GM13976 (cell line): ENCODE results near the gene TIMM22.
"Not testable (repeated sequence)": the region's sequence is repeated elsewhere in the genome, so short reads cannot be mapped to it uniquely, and the experiment has no call there.

Experiments
- DNase-seq: peaks from one replicate; pipeline ENCODE4 v3.0.0; 2012; ENCODE audit warnings: low spot score
- in situ Hi-C: fragments of 300-500 bp; cut with MboI; formaldehyde crosslinking; loops from one replicate; pipeline ENCODE4 v1.12.0; 2022; ENCODE audit warnings: low sequenced_read_pairs, mixed read lengths, inconsistent platforms; ENCODE audit not compliant: unreplicated experiment
- TF ChIP-seq, protein P1 (sequence below): IDR thresholded peaks from 2 replicates; pipeline ENCODE4 v1.5.1; 2012; ENCODE audit warnings: borderline replicate concordance, mild to moderate bottlenecking; ENCODE audit not compliant: insufficient read depth; ENCODE audit errors: extremely low read depth, missing control alignments, control extremely low read depth

Gene TIMM22

DNA sequence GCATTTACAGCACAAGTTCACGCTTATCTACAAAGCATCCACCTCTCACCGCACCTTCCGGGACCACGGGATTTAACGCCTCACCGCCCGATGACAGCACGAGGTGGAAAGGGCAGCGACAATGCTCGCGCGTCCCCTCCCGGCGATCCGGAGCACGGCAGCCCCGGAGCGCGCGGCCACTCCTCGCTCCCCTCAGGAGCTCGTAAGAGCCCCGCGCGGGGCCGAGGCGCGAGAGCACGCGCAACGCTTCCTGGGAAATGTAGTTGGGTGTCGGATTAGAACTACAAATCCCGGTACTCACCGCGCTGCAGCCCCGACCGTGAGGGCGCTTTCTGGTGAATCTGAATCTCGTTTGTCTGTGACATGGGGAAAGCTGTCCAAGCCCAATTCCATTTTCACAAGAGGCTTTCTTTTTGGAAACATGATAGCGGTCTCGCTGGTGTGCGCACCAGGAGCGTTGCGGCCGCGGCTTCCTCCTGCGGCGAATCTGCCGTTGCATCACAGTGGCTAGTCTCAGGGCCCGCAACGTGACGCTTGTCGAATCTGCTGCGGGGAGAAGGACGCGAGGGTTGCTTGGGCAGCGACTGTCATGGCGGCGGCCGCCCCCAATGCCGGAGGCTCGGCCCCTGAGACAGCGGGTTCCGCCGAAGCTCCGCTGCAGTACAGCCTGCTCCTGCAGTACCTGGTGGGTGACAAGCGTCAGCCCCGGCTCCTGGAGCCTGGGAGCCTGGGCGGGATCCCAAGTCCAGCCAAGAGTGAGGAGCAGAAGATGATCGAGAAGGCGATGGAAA, at the start of gene TIMM22:
Gene TIMM22 (plus strand): TSS at position 576 of the 791 bp plus-strand sequence. CDS start 14 bp downstream, at position 590.
- in situ Hi-C loops: no loop called here
- TF ChIP-seq, protein P1, sequence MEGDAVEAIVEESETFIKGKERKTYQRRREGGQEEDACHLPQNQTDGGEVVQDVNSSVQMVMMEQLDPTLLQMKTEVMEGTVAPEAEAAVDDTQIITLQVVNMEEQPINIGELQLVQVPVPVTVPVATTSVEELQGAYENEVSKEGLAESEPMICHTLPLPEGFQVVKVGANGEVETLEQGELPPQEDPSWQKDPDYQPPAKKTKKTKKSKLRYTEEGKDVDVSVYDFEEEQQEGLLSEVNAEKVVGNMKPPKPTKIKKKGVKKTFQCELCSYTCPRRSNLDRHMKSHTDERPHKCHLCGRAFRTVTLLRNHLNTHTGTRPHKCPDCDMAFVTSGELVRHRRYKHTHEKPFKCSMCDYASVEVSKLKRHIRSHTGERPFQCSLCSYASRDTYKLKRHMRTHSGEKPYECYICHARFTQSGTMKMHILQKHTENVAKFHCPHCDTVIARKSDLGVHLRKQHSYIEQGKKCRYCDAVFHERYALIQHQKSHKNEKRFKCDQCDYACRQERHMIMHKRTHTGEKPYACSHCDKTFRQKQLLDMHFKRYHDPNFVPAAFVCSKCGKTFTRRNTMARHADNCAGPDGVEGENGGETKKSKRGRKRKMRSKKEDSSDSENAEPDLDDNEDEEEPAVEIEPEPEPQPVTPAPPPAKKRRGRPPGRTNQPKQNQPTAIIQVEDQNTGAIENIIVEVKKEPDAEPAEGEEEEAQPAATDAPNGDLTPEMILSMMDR: peak; percentile 96
- peak; percentile 97 for DNase-seq

DNA sequence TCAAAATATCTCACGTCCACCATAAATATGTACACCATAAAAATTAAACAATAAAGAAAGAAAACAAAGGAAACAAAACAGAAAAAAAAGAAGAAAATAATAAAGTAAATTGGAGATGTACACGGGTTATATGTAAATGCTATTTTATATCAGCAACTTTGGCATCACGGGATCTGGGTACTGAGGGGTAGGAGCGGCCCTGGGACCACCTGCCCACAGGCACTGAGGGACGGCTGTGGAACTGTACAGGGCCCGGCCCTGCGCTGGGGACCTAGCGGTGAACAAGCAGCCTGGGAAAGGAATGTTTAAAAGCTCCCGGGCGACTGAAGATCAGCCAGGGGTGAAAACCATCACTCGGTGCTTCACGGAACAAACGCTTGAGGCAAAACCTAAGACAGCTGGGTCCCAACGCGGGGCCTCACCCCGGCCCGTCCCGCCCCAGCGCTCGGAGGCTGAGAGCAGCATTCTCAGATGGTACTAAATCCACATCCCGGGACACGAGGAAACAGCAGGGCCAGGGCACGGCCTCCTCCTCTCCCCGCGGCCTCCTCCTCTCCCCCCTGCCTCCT, 48.6 kb upstream of the TIMM22 start:
- DNase-seq: no peak
- in situ Hi-C loops: no loop called here
- TF ChIP-seq, protein P1: no peak

DNA sequence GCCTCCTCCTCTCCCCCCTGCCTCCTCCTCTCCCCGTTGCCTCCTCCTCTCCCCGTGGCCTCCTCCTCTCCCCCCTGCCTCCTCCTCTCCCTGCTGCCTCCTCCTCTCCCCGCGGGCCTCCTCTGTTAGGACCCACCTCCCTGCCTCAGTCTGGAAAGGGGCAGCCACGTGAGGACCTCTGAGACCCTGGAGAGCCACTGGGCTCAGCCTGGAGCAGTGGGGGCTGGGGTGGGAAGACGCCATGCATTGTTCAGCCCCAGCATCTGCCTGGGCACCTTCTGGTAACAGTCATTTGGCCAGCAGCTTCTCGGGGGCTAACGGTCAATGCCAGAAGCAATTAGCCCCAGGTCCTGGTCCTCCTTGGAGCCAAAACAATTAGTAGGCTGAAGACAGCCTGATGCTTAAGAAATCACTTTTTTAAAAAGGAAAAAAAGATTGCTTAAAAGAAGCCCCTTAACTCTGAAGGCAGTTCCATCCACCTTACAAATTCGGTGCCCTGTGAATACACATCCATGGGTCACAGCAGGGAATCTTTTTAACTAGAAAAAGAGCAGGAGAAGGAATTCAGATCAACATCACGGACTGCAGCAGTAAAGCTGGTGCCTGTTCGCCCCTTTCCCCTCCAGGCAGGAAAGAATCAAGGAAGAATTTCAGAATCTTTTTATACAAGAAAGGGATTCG, 47.2 kb upstream of the TIMM22 start:
- no peak for DNase-seq
- in situ Hi-C loops: no loop called here
- TF ChIP-seq, protein P1: no peak

DNA sequence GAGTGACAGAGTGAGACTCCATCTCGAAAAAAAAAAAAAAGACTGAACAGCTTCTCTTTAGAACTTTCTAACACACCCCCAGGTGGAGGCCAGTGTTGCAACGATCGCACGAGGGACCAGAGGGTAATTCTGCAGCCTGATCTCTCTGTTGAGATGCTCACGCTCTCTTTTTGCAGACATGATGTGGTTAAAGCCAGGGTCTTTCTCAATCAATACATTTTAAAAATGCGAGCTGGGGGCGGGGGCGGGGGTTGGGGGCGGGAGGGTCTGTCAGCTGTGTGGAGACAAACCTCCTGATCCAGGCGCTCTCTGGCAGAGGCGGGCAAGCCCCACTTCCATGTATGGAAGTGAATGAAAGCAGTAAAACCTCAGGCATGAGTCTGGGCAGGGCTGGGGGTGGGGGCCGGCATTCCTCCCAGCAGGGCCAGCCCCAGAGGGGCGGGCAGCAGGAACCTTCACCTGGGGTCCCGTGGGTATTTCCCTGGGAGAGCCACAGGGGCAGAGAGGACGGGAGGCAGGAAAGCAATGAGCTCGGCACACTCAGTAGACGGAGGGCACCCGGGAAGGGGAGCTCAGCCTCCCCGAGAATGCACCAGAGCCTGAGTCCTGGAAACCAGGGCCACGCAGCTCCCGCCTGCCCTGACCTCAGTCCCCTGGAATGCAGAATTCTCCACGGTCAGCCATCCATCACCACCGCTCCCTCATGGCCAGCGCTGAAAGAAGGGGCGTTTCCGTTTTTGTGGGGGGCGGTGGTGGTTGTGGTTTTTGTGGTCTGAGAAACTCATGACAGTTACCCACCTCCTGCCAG, 45.4 kb upstream of the TIMM22 start:
- in situ Hi-C loops: no loop called here
- TF ChIP-seq, protein P1: no peak
- no peak for DNase-seq

DNA sequence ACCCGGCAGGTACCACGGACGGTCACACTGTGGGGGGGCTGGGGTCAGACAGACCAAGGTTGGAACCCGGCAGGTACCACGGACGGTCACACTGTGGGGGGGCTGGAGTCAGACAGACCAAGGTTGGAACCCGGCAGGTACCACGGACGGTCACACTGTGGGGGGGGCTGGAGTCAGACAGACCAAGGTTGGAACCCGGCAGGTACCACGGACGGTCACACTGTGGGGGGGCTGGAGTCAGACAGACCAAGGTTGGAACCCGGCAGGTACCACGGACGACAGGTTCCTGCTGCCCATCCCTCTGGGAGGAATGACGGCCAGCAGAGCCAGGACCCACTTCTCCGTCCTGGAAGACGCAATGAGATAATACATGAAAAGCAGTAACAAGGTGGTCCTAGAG, 44.3 kb upstream of the TIMM22 start:
- in situ Hi-C loops, DNase-seq: not testable (repeated sequence)

DNA sequence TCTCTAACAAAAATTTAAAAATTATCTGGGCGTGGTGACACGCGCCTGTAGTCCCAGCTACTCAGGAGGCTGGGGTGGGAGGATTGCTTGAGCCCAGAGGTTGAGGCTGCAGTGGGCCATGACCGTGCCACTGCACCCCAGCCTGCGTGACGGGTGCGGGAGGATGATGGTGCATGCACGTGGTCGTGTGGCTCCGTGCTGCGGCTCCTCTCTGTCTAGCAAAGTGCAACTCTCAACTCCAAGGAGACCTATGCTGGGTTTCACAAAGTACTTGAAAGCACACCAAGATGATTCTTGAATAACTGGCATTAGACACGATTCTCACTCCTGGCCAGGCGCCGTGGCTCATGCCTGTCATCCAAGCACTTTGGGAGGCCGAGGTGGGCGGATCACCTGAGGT, 43.2 kb upstream of the TIMM22 start:
- DNase-seq: no peak
- TF ChIP-seq, protein P1: no peak
- in situ Hi-C loops: no loop called here
